GM18520 (cell line): ENCODE data around the gene DNALI1.
A peak's percentile ranks its signal among the peaks of the same experiment; 100 is the strongest.
"Not testable (repeated sequence)": the region's sequence is repeated elsewhere in the genome, so short reads cannot be mapped to it uniquely, and the experiment has no call there.

Experiments
- ATAC-seq: cut with Tn5 transposase; IDR thresholded peaks from one replicate; pipeline ENCODE4 v1.9.1; 2021; ENCODE audit not compliant: unreplicated experiment

DNALI1 gene

GRCh38 chr1:37556712-37557196 is at the start of gene DNALI1:
DNALI1 (plus strand) TSS chr1:37556940; CDS start chr1:37556995, 55 bp downstream.
- no peak for ATAC-seq

GRCh38 chr1:37509181-37509580 is 47.6 kb upstream of the DNALI1 start:
- ATAC-seq = no peak

GRCh38 chr1:37513795-37514349 is 42.9 kb upstream of the DNALI1 start:
- ATAC-seq = no peak

GRCh38 chr1:37514350-37515184 is 42.2 kb upstream of the DNALI1 start, which contains the start of gene MEAF6:
MEAF6 (minus strand) TSS chr1:37514766; CDS start chr1:37514746, 20 bp downstream.
- peak; percentile 74 for ATAC-seq

GRCh38 chr1:37515185-37516034 is 41.3 kb upstream of the DNALI1 start:
- ATAC-seq = no peak

GRCh38 chr1:37517569-37517968 is 39.2 kb upstream of the DNALI1 start:
- no peak for ATAC-seq

GRCh38 chr1:37518241-37518640 is 38.5 kb upstream of the DNALI1 start:
- not testable (repeated sequence) for ATAC-seq

GRCh38 chr1:37518929-37519328 is 37.8 kb upstream of the DNALI1 start:
- not testable (repeated sequence) for ATAC-seq

- no peak for ATAC-seq
These were observed 37.1 kb upstream of the DNALI1 start for GRCh38 chr1:37519613-37520012.

- not testable (repeated sequence) for ATAC-seq
These were observed 26.9 kb upstream of the DNALI1 start for GRCh38 chr1:37529888-37530287.

- not testable (repeated sequence) for ATAC-seq
These were observed 24.2 kb upstream of the DNALI1 start for GRCh38 chr1:37532418-37533156.

GRCh38 chr1:37533317-37534093 is 23.2 kb upstream of the DNALI1 start:
- ATAC-seq = no peak

GRCh38 chr1:37537378-37537777 is 19.4 kb upstream of the DNALI1 start:
- ATAC-seq = no peak

GRCh38 chr1:37539154-37539553 is 17.6 kb upstream of the DNALI1 start:
- not testable (repeated sequence) for ATAC-seq

- ATAC-seq = no peak
These were observed 16.5 kb upstream of the DNALI1 start for GRCh38 chr1:37540036-37540785.

- no peak for ATAC-seq
These were observed 12.2 kb upstream of the DNALI1 start for GRCh38 chr1:37544530-37544929.

- no peak for ATAC-seq
These were observed 11.7 kb upstream of the DNALI1 start for GRCh38 chr1:37545019-37545418.

- no peak for ATAC-seq
These were observed 7.4 kb upstream of the DNALI1 start for GRCh38 chr1:37549341-37549740.

- ATAC-seq = no peak
These were observed 3.2 kb upstream of the DNALI1 start for GRCh38 chr1:37553598-37553926.
